HFF-Myc (cell line): ENCODE data around the gene SERHL2.
"Not testable (repeated sequence)": the region's sequence is repeated elsewhere in the genome, so short reads cannot be mapped to it uniquely, and the experiment has no call there.

Experiments
- DNase-seq: peaks from one replicate; pipeline ENCODE4 v3.0.0-alpha.2; 2011; ENCODE audit warnings: low read depth; ENCODE audit errors: extremely low read depth
- H3K4me3 ChIP-seq: replicated peaks from 2 replicates; pipeline ENCODE4 v1.5.1; 2011; ENCODE audit warnings: low read depth, mild to moderate bottlenecking, control low read depth, low read length
- CTCF ChIP-seq: IDR thresholded peaks from 2 replicates; pipeline ENCODE4 v1.5.1; 2012; ENCODE audit warnings: mild to moderate bottlenecking, low read depth, low read length, control low read depth; ENCODE audit errors: missing control alignments

SERHL2 gene

GRCh38 chr22:42515896-42516295 lies 37.9 kb upstream of the SERHL2 start:
- H3K4me3 ChIP-seq, result no peak overlapping the region
- no peak for TF ChIP-seq CTCF
- DNase-seq, result no peak

- not testable (repeated sequence) for H3K4me3 ChIP-seq, DNase-seq
Observed at GRCh38 chr22:42517103-42517502, 36.7 kb upstream of the SERHL2 start.

GRCh38 chr22:42518638-42519524 lies 34.9 kb upstream of the SERHL2 start:
- DNase-seq, result not testable (repeated sequence)
- peak overlapping the region; percentile 60 for H3K4me3 ChIP-seq

GRCh38 chr22:42519525-42520401 lies 34.0 kb upstream of the SERHL2 start, which contains the start of gene RRP7A:
Gene RRP7A (minus strand): TSS chr22:42519796. CDS start chr22:42519786, 10 bp downstream.
- TF ChIP-seq CTCF, result no peak
- no peak for DNase-seq
- peak within 1 kb of the TSS; percentile 60 for H3K4me3 ChIP-seq

GRCh38 chr22:42521228-42521546 lies 32.6 kb upstream of the SERHL2 start:
- H3K4me3 ChIP-seq, result no peak overlapping the region
- no peak for DNase-seq
- TF ChIP-seq CTCF, result no peak

GRCh38 chr22:42522546-42522945 lies 31.2 kb upstream of the SERHL2 start:
- no peak for DNase-seq
- no peak overlapping the region for H3K4me3 ChIP-seq
- no peak for TF ChIP-seq CTCF

- DNase-seq, result no peak
Observed at GRCh38 chr22:42528591-42529307, 25.0 kb upstream of the SERHL2 start.

GRCh38 chr22:42529435-42529834 lies 24.3 kb upstream of the SERHL2 start:
- not testable (repeated sequence) for H3K4me3 ChIP-seq, DNase-seq

More at GRCh38 chr22:42528591-42529307, 25.0 kb upstream of the SERHL2 start:
- TF ChIP-seq CTCF, result no peak
- H3K4me3 ChIP-seq, result no peak overlapping the region

GRCh38 chr22:42531401-42532084 lies 22.2 kb upstream of the SERHL2 start:
- not testable (repeated sequence) for H3K4me3 ChIP-seq, DNase-seq
